Raji (cell line): ENCODE measurements around the gene SUMF1.

Experiments
- POLR2A ChIP-seq: IDR thresholded peaks from 2 replicates; pipeline ENCODE4 v1.6.1; 2011; ENCODE audit warnings: low read depth, low read length, control low read depth; ENCODE audit not compliant: insufficient read depth

SUMF1 gene

GRCh38 chr3:4478261-4478660 is 11.2 kb upstream of the SUMF1 start:
- no peak for TF ChIP-seq POLR2A

- TF ChIP-seq POLR2A: no peak
Observed at GRCh38 chr3:4476496-4476895, 9.4 kb upstream of the SUMF1 start.

- TF ChIP-seq POLR2A: no peak
Observed at GRCh38 chr3:4475804-4476203, 8.7 kb upstream of the SUMF1 start.

- no peak for TF ChIP-seq POLR2A
Observed at GRCh38 chr3:4474683-4475490, 7.8 kb upstream of the SUMF1 start.

DNA sequence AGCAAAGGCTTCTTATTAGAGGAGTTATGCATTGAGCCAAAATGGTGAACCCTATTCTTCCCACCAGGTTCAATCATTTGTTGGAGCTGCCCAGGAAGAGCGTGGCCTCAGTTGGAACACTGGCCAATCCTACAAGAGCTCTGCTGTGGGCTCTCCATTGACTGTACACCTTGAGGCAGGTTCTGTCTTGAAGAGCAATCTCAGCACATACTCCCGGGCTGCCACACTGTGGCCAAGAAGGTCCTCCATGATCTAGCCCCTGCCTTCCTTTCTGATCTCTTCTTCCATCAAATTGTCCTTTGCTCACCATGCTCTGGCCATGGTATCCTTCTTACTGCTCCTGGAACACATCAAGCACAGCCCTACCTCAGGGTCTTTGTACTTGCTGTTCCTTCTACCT is 5.7 kb upstream of the SUMF1 start:
- TF ChIP-seq POLR2A: no peak

- no peak for TF ChIP-seq POLR2A
Observed at GRCh38 chr3:4472312-4472711, 5.2 kb upstream of the SUMF1 start.

GRCh38 chr3:4471907-4472306 is 4.8 kb upstream of the SUMF1 start:
- no peak for TF ChIP-seq POLR2A

DNA sequence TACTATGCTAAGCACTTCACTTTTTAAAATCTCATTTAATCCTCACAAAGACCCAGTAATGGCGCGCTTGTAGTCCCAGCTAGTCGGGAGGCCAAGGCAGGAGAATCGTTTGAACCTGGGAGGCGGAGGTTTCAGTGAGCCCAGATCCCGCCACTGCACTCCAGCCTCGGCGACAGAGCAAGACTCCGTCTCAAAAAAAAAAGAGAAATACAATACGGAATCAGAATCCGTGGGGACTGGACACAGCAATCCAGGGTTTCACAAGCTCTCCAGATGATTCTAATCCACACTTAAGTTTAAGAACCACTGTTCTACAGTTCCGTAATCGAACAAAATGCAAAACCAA is 426 bp upstream of the SUMF1 start:
- TF ChIP-seq POLR2A: no peak

DNA sequence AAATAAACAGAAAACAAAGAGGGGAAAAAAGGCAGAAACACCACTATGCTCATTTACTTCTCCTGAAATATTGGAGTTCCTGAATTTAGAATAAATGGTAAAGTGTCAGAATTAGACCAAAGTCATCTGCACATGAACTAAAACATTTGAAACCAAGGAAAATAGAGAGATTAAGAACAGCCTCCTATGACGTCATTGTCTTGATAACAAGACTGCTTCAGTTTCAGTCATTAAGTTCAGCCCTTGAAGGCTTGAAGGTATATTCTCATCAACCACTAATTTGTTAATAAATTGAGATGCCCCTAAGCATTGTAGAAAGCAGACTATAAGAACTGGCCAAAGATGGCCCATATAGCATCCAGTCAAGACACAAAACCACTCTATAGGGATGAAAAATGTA is 2.5 kb downstream of the SUMF1 start:
- no peak for TF ChIP-seq POLR2A

- TF ChIP-seq POLR2A: no peak
Observed at GRCh38 chr3:4462369-4463040, 4.6 kb downstream of the SUMF1 start.

DNA sequence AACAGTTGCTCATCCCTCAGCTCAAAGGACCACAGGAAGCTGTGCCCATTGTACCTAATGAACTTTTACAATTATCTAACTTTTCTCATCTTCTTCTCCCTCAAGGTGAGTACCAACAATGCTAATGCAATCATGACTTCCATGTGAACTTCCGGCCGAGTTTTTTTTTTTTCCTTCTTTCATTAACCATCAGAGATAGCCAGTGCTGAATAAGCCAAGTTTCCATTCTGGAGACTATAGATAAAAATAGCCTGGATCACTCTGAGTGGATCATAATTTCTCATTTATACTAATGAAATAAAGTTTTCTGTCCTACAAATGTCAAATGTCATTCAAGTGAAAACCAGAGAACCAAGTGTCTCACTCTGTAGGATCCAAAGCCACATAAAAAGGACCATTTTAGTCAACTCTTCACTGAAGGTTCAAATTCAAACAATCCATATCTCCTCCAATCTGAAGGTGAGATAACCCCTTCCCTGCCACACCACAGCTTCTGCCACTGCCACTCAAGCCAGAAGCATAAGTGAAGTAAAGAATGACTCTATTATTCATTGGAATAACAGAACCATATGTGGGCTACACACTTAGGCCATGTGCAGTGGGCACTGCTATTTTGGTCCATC is 5.5 kb downstream of the SUMF1 start:
- no peak for TF ChIP-seq POLR2A

DNA sequence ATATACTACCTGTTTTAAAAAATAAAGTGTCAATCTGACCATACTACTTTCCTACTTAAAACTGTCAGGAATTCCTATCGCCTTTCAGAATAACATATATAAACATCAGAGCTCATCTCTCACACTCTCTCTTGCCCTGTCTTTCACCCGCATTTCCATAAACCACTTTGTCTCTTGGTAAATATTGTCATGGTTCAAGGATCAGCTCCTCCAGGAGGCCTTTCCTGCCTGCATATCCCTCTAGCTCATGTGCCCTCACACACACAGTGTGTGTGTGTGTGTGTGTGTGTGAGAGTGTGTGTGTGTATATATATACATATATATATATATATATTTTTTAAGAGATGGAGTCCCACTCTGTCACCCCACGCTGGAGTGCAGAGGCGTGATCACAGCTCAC is 6.7 kb downstream of the SUMF1 start:
- TF ChIP-seq POLR2A: no peak

- TF ChIP-seq POLR2A: no peak
Observed at GRCh38 chr3:4458961-4459360, 8.1 kb downstream of the SUMF1 start.

DNA sequence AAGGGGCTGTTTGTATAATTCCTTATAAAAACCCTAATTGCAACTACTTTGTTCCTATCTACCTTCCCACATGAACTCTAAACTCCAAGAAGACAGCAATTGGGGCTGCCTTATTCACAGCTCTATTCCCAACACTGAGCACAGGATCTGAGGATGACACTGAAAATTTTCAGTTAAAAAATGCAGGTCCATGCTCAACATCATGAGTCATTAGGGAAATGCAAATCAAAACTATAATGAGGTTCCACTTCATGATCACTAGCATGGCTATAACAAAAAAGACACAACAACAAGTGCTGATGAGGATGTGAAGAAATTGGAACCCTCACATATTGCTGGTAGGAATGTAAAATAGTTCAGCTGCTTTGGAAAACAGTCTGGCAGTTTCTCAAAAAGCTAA is 12.9 kb downstream of the SUMF1 start:
- TF ChIP-seq POLR2A: no peak

GRCh38 chr3:4449043-4449805 is 17.8 kb downstream of the SUMF1 start:
- no peak for TF ChIP-seq POLR2A
